ENCODE measurements around the gene OBP2A. TPM values are rescaled to one million over a fixed set of nuclear protein-coding genes. Genes with fewer than 3 reads are reported as not detected.
"Not testable (repeated sequence)": the region's sequence is repeated elsewhere in the genome, so short reads cannot be mapped to it uniquely, and the experiment has no call there.

Gene OBP2A
- total RNA-seq, 1 donor from 2014 or later: not detected

GRCh38 chr9:135536216-135536615, 9.7 kb upstream of the OBP2A start:
- no peaks in the 10 kb centered on the region for H3K9me3 Mint-ChIP-seq
- no peak for DNase-seq (ENCODE audit: low read depth, low spot score)
- H3K4me1 Mint-ChIP-seq: no peaks in the 10 kb centered on the region
- H3K36me3 Mint-ChIP-seq (ENCODE audit: low read depth): no peaks in the 10 kb centered on the region
- peaks cover 45% of the 10 kb centered on the region for H3K27me3 Mint-ChIP-seq (ENCODE audit: low read depth)
- H3K27ac Mint-ChIP-seq (ENCODE audit: unreplicated experiment): no peak overlapping the region
- no peak for TF ChIP-seq CTCF (conservative IDR thresholded peaks at IDR 0.05)
- H3K4me3 Mint-ChIP-seq: no peak overlapping the region

GRCh38 chr9:135543262-135543894, 2.5 kb upstream of the OBP2A start:
- not testable (repeated sequence) for H3K4me1 Mint-ChIP-seq; H3K9me3 Mint-ChIP-seq; H3K4me3 Mint-ChIP-seq; H3K27ac Mint-ChIP-seq (ENCODE audit: unreplicated experiment); H3K36me3 Mint-ChIP-seq (ENCODE audit: low read depth); DNase-seq (ENCODE audit: low read depth, low spot score)
- peaks cover 50% of the 10 kb centered on the region for H3K27me3 Mint-ChIP-seq (ENCODE audit: low read depth)

GRCh38 chr9:135544981-135545635, 818 bp upstream of the OBP2A start:
- no peak for DNase-seq (ENCODE audit: low read depth, low spot score)
- H3K4me1 Mint-ChIP-seq: no peaks in the 10 kb centered on the region
- no peaks in the 10 kb centered on the region for H3K9me3 Mint-ChIP-seq
- H3K4me3 Mint-ChIP-seq: no peak overlapping the region
- H3K27ac Mint-ChIP-seq (ENCODE audit: unreplicated experiment): peak overlapping the region; percentile 31
- no peak for TF ChIP-seq CTCF (conservative IDR thresholded peaks at IDR 0.05)
- peaks cover 37% of the 10 kb centered on the region for H3K27me3 Mint-ChIP-seq (ENCODE audit: low read depth)
- no peaks in the 10 kb centered on the region for H3K36me3 Mint-ChIP-seq (ENCODE audit: low read depth)

GRCh38 chr9:135546792-135547617, 1.1 kb downstream of the OBP2A start:
- not testable (repeated sequence) for H3K27ac Mint-ChIP-seq (ENCODE audit: unreplicated experiment); DNase-seq (ENCODE audit: low read depth, low spot score); H3K36me3 Mint-ChIP-seq (ENCODE audit: low read depth); H3K4me1 Mint-ChIP-seq; H3K9me3 Mint-ChIP-seq; H3K4me3 Mint-ChIP-seq
- peaks cover 20% of the 10 kb centered on the region for H3K27me3 Mint-ChIP-seq (ENCODE audit: low read depth)

- no peak for TF ChIP-seq CTCF (conservative IDR thresholded peaks at IDR 0.05)
- Mint-ChIP-seq H3K27ac (ENCODE audit: unreplicated experiment) (no peak overlapping the region), H3K36me3 (ENCODE audit: low read depth) (no peaks in the 10 kb centered on the region), H3K9me3 (no peaks in the 10 kb centered on the region), H3K4me3 (no peak overlapping the region), H3K27me3 (ENCODE audit: low read depth) (peaks cover 11% of the 10 kb centered on the region), H3K4me1 (no peaks in the 10 kb centered on the region)
- DNase-seq (ENCODE audit: low read depth, low spot score): no peak
These were observed 2.1 kb downstream of the OBP2A start for GRCh38 chr9:135547756-135548736.

GRCh38 chr9:135549478-135550343, 3.8 kb downstream of the OBP2A start:
- H3K27ac Mint-ChIP-seq (ENCODE audit: unreplicated experiment): not testable (repeated sequence)

More at GRCh38 chr9:135549478-135550343, 3.8 kb downstream of the OBP2A start:
- not testable (repeated sequence) for H3K9me3 Mint-ChIP-seq; H3K27me3 Mint-ChIP-seq (ENCODE audit: low read depth); H3K4me1 Mint-ChIP-seq; DNase-seq (ENCODE audit: low read depth, low spot score); H3K36me3 Mint-ChIP-seq (ENCODE audit: low read depth); H3K4me3 Mint-ChIP-seq
